A549 (cell line): ENCODE results near the gene GRAMD2B. TPM values are rescaled to one million over a fixed set of nuclear protein-coding genes. Genes with fewer than 3 reads are reported as not detected.

Source experiments
- ATAC-seq, 2 experiments: fragments of 200-7000 bp in 1 of 2; fragments of >200 bp in 1 of 2; cut with Nextera tagmentation in 1 of 2; cut with Tn5 transposase in 1 of 2; 3 replicates each; pipeline versions ENCODE4 v1.8.0 to v1.9.1; 2018 to 2020; ENCODE audit warnings: mild to moderate bottlenecking in 1 of 2, moderate library complexity in 1 of 2
- CTCF ChIA-PET: fragments of 300-600 bp; sonication (Branson Sonifier 250); formaldehyde crosslinking; extraction: SDS; loops from one replicate; lab custom pipeline; 2021; ENCODE audit warnings: antibody characterized with exemption, inconsistent platforms; lab: Yijun Ruan, JAX
- POLR2A ChIA-PET: fragments of 350-600 bp; formaldehyde crosslinking; extraction: SDS; loops from one replicate; lab custom pipeline; 2021; ENCODE audit warnings: antibody characterized with exemption, inconsistent platforms; lab: Yijun Ruan, JAX
- DNase-seq, 2 experiments: peaks; one replicate each; pipeline versions ENCODE4 v3.0.0 to v3.0.0-alpha.2; 2011 to 2016; ENCODE audit warnings: low read depth in 1 of 2, low spot score in 1 of 2
- FAIRE-seq: peaks from 2 replicates; lab custom pipeline; 2011; peaks lifted over from hg19 to GRCh38; lab: Jason Lieb, UNC
- H3K27ac ChIP-seq, 2 experiments: fragments of >200 bp; sonication (Bioruptor Twin); formaldehyde crosslinking; 3 replicates each; pipeline ENCODE4 v1.5.1; 2016 to 2017
- H3K4me1 ChIP-seq: fragments of >200 bp; sonication (Bioruptor Twin); formaldehyde crosslinking; 3 replicates; pipeline ENCODE4 v1.6.1; 2016
- H3K4me2 ChIP-seq: fragments of >200 bp; sonication (Bioruptor Twin); formaldehyde crosslinking; 3 replicates; pipeline ENCODE4 v1.6.1; 2016
- H3K4me3 ChIP-seq: fragments of >200 bp; sonication (Bioruptor Twin); formaldehyde crosslinking; 3 replicates; pipeline ENCODE4 v1.5.1; 2016
- H3K9me3 ChIP-seq: fragments of >200 bp; sonication (Bioruptor Twin); formaldehyde crosslinking; 3 replicates; pipeline ENCODE4 v1.6.1; 2016
- ATOH8 ChIP-seq: fragments of 250-450 bp; sonication (Bioruptor Pico); IDR thresholded peaks from 2 replicates; pipeline ENCODE4 v1.5.0; 2020; ENCODE audit warnings: low read depth, mild to moderate bottlenecking, moderate library complexity
- BCL3 ChIP-seq: fragments of >200 bp; sonication (Bioruptor Twin); formaldehyde crosslinking; IDR thresholded peaks from 3 replicates; pipeline ENCODE4 v1.6.1; 2016
- BHLHE40 ChIP-seq: IDR thresholded peaks from 2 replicates; pipeline ENCODE4 v1.6.1; 2012; ENCODE audit warnings: low read depth, low read length, inconsistent platforms
- CBX2 ChIP-seq: fragments of 200-600 bp; sonication (generic); IDR thresholded peaks from 2 replicates; pipeline ENCODE4 v1.6.1; 2016; ENCODE audit warnings: low read depth, mild to moderate bottlenecking, borderline replicate concordance
- CBX8 ChIP-seq: fragments of 200-600 bp; sonication (generic); IDR thresholded peaks from 2 replicates; pipeline ENCODE4 v1.6.1; 2016
- CEBPB ChIP-seq, 2 experiments: fragments of >200 bp in 1 of 2; sonication (Bioruptor Twin) in 1 of 2; formaldehyde crosslinking in 1 of 2; IDR thresholded peaks; 2 replicates each; pipeline ENCODE4 v1.6.1; 2012 to 2016
- CHD2 ChIP-seq: fragments of 150-350 bp; IDR thresholded peaks from 2 replicates; pipeline ENCODE4 v1.6.1; 2014; ENCODE audit warnings: low read length; ENCODE audit not compliant: partially characterized antibody
- CHD4 ChIP-seq: fragments of 200-600 bp; sonication (generic); IDR thresholded peaks from 2 replicates; pipeline ENCODE4 v1.6.1; 2016; ENCODE audit warnings: antibody characterized with exemption, mild to moderate bottlenecking, borderline replicate concordance
- CTCF ChIP-seq: fragments of >200 bp; sonication (Bioruptor Twin); formaldehyde crosslinking; IDR thresholded peaks from 3 replicates; pipeline ENCODE4 v1.5.1; 2016
- EHF ChIP-seq: fragments of 250-450 bp; sonication (Bioruptor Pico); IDR thresholded peaks from 2 replicates; pipeline ENCODE4 v1.5.0; 2020; ENCODE audit warnings: mild to moderate bottlenecking
- EHMT2 ChIP-seq: fragments of 200-600 bp; sonication (generic); IDR thresholded peaks from 2 replicates; pipeline ENCODE4 v1.6.1; 2016; ENCODE audit warnings: antibody characterized with exemption, low read depth, mild to moderate bottlenecking, moderate library complexity
- ESRRA ChIP-seq: fragments of 150-350 bp; IDR thresholded peaks from 2 replicates; pipeline ENCODE4 v1.6.1; 2014; ENCODE audit warnings: mild to moderate bottlenecking, low read length, borderline replicate concordance
- FOXS1 ChIP-seq: fragments of 250-450 bp; sonication (Bioruptor Pico); IDR thresholded peaks from 2 replicates; pipeline ENCODE4 v1.5.0; 2020; ENCODE audit warnings: mild to moderate bottlenecking, moderate library complexity
- HDAC2 ChIP-seq: fragments of 200-600 bp; sonication (generic); IDR thresholded peaks from 2 replicates; pipeline ENCODE4 v1.6.1; 2016
- HES2 ChIP-seq: fragments of >200 bp; sonication (Bioruptor Twin); formaldehyde crosslinking; IDR thresholded peaks from 2 replicates; pipeline ENCODE4 v1.6.1; 2016
- HOXA7 ChIP-seq: fragments of 250-450 bp; sonication (Bioruptor Pico); IDR thresholded peaks from 2 replicates; pipeline ENCODE4 v1.5.0; 2020; ENCODE audit warnings: mild to moderate bottlenecking, moderate library complexity
- HOXB13 ChIP-seq: fragments of 250-450 bp; sonication (Bioruptor Pico); IDR thresholded peaks from 2 replicates; pipeline ENCODE4 v1.5.0; 2020; ENCODE audit warnings: low read depth, mild to moderate bottlenecking, moderate library complexity
- JUN ChIP-seq, 2 experiments: fragments of >200 bp; sonication (Bioruptor Twin); formaldehyde crosslinking; IDR thresholded peaks; 2 replicates in 1 of 2; 3 replicates in 1 of 2; pipeline ENCODE4 v1.6.1; 2016 to 2017
- MAX ChIP-seq: IDR thresholded peaks from 2 replicates; pipeline ENCODE4 v1.6.1; 2012
- MAZ ChIP-seq: fragments of 150-350 bp; IDR thresholded peaks from 2 replicates; pipeline ENCODE4 v1.6.1; 2014; ENCODE audit warnings: antibody characterized with exemption, low read depth, low read length, borderline replicate concordance
- NFE2L2 ChIP-seq: fragments of 150-350 bp; conservative IDR thresholded peaks from 2 replicates; pipeline ENCODE4 v1.6.1; 2014; ENCODE audit warnings: low read length
- POLR2AphosphoS2 ChIP-seq: conservative IDR thresholded peaks from 2 replicates; pipeline ENCODE4 v1.6.1; 2012; ENCODE audit warnings: low read length, improper control_type of control experiment, inconsistent platforms
- REST ChIP-seq: fragments of 200-600 bp; sonication (generic); IDR thresholded peaks from 2 replicates; pipeline ENCODE4 v1.6.1; 2016; ENCODE audit warnings: antibody characterized with exemption, mild to moderate bottlenecking, moderate library complexity
- SMC3 ChIP-seq: fragments of >200 bp; sonication (Bioruptor Twin); formaldehyde crosslinking; IDR thresholded peaks from 3 replicates; pipeline ENCODE4 v1.6.1; 2018; ENCODE audit warnings: inconsistent platforms
- ZC3H11A ChIP-seq: fragments of 450-650 bp; IDR thresholded peaks from 2 replicates; pipeline ENCODE4 v1.6.1; 2014; ENCODE audit warnings: antibody characterized with exemption, mild to moderate bottlenecking
- WGBS: methylation state at CpG from one replicate; pipeline ENCODE4 v1.1.6; 2017; ENCODE audit errors: missing lambda C conversion rate; 5-methylcytosine and 5-hydroxymethylcytosine counted together
- polyA plus RNA-seq, 4 experiments: library from polyadenylated mRNA; depleted of rRNA in 3 of 4; stranded (reverse); fragments of >200 nt; fragmentation: RNase III in 1 of 4; extraction: RNeasy Plus Mini Kit Qiagen cat#74134 plus additional on column Dnase treatment in 1 of 4; gene quantifications; 2 replicates in 3 of 4; 3 replicates in 1 of 4; pipeline ENCODE4 v1.2.3, GENCODE V29; 2011 to 2017

Gene GRAMD2B
- polyA plus RNA-seq, 2 of the 4 experiments (the other 2 are of a cell fraction), result 1.0 to 1.2 TPM

GRCh38 chr5:126456217-126456820 lies 33.1 kb downstream of the GRAMD2B start:
- no peak for DNase-seq
- no peaks in the 10 kb centered on the region for H3K9me3 ChIP-seq
- ATAC-seq, result no peak
- FAIRE-seq, result no peak
- POLR2A ChIA-PET, result no interaction called here
- H3K4me3 ChIP-seq, result no peak overlapping the region
- H3K27ac ChIP-seq, result no peak overlapping the region
- 45% methylated on average over 6 of the region's 6 CpGs for WGBS
- no peaks in the 10 kb centered on the region for H3K4me1 ChIP-seq
- no peak overlapping the region for H3K4me2 ChIP-seq
- TF ChIP-seq HDAC2, result no peak
- no peak for TF ChIP-seq REST
- no peak for TF ChIP-seq JUN (IDR thresholded peaks at IDR 0.05)
- TF ChIP-seq MAZ, result no peak
- no peak for TF ChIP-seq CBX2
- TF ChIP-seq CHD4, result no peak
- no peak for TF ChIP-seq EHF (CRISPR knock-in tag)
- CTCF ChIA-PET, result no interaction called here

GRCh38 chr5:126460459-126460858 lies 37.2 kb downstream of the GRAMD2B start:
- H3K4me2 ChIP-seq, result no peak overlapping the region
- H3K27ac ChIP-seq, result no peak overlapping the region
- ChIA-PET POLR2A (no interaction called here), CTCF (no interaction called here)
- H3K9me3 ChIP-seq, result no peaks in the 10 kb centered on the region
- WGBS, result 72% methylated on average over 4 of the region's 4 CpGs
- H3K4me1 ChIP-seq, result no peaks in the 10 kb centered on the region
- DNase-seq (no peak), ATAC-seq (no peak), FAIRE-seq (no peak)
- TF ChIP-seq HES2 (no peak), HOXB13 (no peak), POLR2AphosphoS2 (no peak), CTCF (no peak), ZC3H11A (no peak), EHF (CRISPR knock-in tag) (no peak), CEBPB (IDR thresholded peaks at IDR 0.05) (no peak), MAX (no peak), SMC3 (no peak), ESRRA (no peak)
- H3K4me3 ChIP-seq, result no peak overlapping the region

- Histone ChIP-seq H3K27ac (no peak overlapping the region), H3K9me3 (no peaks in the 10 kb centered on the region), H3K4me2 (no peak overlapping the region), H3K4me1 (no peaks in the 10 kb centered on the region), H3K4me3 (no peak overlapping the region)
- CTCF ChIA-PET, result no interaction called here
- FAIRE-seq (no peak), ATAC-seq (no peak), DNase-seq (no peak)
- POLR2A ChIA-PET, result no interaction called here
- WGBS, result 94% methylated on average over 1 of the region's 1 CpG
- no peak for TF ChIP-seq CBX8
- no peak for TF ChIP-seq CTCF
- TF ChIP-seq BHLHE40, result no peak
- no peak for TF ChIP-seq CHD2
- TF ChIP-seq BCL3, result no peak
- TF ChIP-seq EHMT2, result no peak
- no peak for TF ChIP-seq ATOH8 (CRISPR knock-in tag)
- no peak for TF ChIP-seq HOXA7 (CRISPR knock-in tag)
- no peak for TF ChIP-seq NFE2L2
- no peak for TF ChIP-seq FOXS1 (CRISPR knock-in tag)
These were observed 37.8 kb downstream of the GRAMD2B start for GRCh38 chr5:126460977-126461376.
